SKM-1 treated with dmso at 0.1 percent for 144 hours (cell line): ENCODE results near the gene ALS2CL.

Experiments used
- DNase-seq: peaks from one replicate; lab custom pipeline; 2025; ENCODE audit not compliant: unreplicated experiment; lab: John Stamatoyannopoulos, UW

ALS2CL gene

DNA sequence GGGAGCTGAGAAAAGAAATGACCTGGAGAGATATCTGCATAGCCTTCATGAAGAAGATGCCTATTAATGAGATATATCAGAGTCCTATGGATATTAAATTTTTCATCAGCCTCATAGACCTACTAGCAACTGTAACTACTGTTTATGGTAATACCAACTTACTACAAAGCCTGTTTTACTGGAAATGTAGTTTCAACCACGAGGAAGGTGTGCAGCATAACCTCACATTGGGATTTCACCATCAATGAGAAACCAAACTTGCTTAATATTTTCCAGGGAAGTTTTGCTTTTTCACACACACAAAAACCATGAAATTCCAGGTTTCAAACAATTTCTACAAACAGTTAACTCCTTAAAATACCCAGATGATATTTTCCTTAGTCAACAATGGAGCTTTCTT, 49.8 kb downstream of the ALS2CL start:
- no peak for DNase-seq

GRCh38 chr3:46642971-46643370, 50.5 kb downstream of the ALS2CL start:
- DNase-seq = peak; percentile 54

GRCh38 chr3:46640927-46641326, 52.6 kb downstream of the ALS2CL start:
- no peak for DNase-seq

- no peak for DNase-seq
These were observed 54.3 kb downstream of the ALS2CL start for GRCh38 chr3:46639221-46639620.

- DNase-seq = no peak
These were observed 58.6 kb downstream of the ALS2CL start for GRCh38 chr3:46634856-46635255.

DNA sequence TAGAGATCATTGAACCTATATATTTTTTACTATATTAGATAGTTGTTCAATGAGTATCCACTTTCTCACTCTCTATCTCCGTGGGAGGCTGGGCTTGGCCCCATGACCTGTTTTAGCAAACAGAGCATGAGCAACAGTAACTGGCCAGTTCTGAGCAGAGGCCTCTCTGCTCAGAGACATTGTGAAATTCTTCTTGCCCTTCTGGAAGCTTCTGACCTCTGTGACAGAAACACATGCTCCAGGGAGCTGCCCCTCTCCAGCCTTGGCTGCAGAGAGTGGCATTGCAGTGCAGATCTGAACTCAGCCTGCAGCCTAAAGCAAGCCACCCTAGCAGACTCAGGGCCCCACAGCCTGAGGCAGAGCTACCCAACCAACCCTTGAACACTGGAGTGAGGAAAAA, 60.7 kb downstream of the ALS2CL start:
- DNase-seq = no peak

- no peak for DNase-seq
These were observed 63.6 kb downstream of the ALS2CL start for GRCh38 chr3:46629551-46630517.

DNA sequence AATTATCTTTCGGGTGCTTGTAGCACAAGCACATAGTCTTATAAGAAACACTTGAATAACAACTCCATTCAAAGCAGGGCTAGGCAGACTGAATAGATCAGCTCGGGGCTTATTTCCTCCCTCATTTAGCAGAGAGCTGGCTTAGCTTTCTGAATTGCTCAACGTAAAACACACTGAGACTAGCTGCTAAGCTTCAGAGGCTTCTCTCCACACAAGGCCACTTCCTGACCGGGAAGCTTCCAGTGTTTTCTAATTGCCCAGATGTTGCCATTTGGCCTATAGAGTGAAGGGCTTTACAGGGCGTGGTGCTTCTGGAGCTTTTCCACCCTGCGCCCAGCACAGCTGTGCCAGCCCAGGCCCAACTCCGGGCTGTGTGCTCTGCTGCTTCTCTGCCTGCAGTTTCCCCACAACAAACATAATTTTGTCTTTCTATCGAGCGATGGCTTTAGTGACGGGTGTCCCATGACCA, 64.5 kb downstream of the ALS2CL start:
- no peak for DNase-seq

DNA sequence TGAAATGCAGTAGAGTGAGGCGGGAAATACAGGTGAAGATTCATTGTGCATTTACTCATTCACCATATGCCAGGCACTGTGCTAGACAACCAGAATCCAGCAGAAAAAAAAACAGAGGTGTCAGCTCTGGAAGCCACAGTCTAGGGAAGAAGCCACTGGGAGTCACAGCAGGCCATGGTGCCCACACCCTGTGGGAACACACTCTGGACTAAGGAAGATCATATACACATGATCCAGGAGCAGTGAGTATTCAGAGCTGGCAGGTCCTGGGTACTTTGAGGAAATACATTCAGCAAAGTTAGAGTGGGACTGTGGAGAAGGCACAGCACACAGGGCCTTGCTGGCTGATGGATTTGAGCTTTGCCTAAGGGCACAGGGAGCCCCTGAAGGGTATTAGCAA, 66.4 kb downstream of the ALS2CL start:
- no peak for DNase-seq

DNA sequence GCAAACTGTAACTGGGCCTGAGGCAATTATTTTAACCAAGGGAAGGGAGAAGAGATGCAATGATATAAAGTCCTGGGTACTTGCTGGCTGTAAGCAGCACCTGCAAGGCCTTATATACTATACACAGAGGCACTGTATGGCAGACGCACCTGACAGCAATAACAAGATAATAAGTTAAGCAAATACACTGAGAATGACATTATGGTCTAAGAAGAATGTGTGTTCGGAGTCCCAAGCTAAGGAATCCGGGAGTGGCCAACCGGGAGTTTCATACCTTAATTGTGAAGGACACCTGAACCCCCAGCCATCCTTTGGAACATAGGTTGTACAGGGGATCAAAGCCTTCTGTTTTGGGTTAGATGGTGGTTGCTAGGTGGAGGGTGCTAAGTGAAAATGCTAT, 67.4 kb downstream of the ALS2CL start:
- no peak for DNase-seq

- DNase-seq = no peak
These were observed 68.4 kb downstream of the ALS2CL start for GRCh38 chr3:46624975-46625490.

- no peak for DNase-seq
These were observed 68.9 kb downstream of the ALS2CL start for GRCh38 chr3:46624533-46624932.

GRCh38 chr3:46619845-46620778, 73.4 kb downstream of the ALS2CL start:
- DNase-seq = no peak
